GM12874 (cell line): ENCODE data around the gene SORBS2.

Source experiments
- TF ChIP-seq, protein P1 (sequence below): IDR thresholded peaks from 2 replicates; pipeline ENCODE4 v1.5.1; 2011; ENCODE audit warnings: low read depth, mild to moderate bottlenecking, control low read depth, low read length, moderate library complexity; ENCODE audit not compliant: insufficient read depth

Gene SORBS2

DNA sequence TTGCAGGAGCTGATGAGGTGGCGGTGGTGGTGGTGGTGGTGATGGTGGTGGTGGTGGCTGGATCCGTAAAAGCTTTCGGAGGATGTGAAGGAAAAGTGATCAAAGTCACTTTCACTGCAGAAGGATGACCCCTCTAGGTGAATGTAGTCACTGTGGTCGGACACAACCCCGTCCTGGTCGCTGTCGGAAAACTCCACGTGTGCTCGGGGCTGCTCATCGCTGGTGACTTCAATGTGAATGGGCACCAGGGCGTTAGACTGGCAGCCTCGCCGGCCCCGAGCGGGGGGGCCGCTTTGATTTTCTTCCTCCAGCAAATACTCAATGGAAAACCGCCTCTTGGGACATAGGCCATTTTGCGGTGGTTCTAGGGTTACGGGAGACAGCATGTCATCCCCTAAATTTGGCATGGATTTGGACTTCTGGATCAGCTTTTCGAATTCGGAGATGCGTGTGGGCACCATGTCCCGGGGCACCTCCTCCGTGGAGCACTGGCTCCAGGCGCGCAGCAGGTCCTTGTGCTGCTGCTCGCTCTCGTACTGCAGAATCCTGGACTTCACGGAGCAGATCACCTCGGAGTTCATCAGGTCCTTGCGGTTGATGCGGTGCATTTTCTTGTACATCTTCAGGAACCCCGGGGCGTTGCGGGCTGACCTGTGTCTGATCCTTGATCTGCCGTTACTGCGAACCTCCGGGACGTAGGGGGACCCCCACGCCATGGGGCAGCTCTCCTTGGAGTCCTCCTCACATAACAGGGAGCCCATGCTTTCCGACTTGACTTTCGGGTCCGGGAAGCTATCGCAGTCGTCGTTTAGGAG is 188.3 kb downstream of the SORBS2 start:
- TF ChIP-seq, protein P1, sequence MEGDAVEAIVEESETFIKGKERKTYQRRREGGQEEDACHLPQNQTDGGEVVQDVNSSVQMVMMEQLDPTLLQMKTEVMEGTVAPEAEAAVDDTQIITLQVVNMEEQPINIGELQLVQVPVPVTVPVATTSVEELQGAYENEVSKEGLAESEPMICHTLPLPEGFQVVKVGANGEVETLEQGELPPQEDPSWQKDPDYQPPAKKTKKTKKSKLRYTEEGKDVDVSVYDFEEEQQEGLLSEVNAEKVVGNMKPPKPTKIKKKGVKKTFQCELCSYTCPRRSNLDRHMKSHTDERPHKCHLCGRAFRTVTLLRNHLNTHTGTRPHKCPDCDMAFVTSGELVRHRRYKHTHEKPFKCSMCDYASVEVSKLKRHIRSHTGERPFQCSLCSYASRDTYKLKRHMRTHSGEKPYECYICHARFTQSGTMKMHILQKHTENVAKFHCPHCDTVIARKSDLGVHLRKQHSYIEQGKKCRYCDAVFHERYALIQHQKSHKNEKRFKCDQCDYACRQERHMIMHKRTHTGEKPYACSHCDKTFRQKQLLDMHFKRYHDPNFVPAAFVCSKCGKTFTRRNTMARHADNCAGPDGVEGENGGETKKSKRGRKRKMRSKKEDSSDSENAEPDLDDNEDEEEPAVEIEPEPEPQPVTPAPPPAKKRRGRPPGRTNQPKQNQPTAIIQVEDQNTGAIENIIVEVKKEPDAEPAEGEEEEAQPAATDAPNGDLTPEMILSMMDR = no peak

DNA sequence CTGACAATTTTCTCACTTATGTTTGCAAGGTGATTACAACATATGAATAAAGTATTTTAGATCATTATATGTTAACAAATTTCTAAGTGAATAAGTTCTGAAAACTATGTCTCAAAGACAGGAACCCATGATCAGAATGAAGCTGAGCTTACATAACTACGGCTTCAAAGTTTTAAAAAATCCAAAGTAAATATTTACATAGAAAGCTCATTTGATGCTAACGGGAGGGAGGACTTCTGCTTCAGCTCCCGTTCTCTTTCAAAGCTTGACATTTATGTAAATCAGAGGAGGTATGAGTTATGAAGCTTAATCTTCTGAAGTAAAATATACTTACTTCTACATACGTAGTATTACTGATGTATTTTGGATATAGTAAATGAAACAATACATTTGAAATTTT is 203.8 kb downstream of the SORBS2 start:
- TF ChIP-seq, protein P1 = no peak

DNA sequence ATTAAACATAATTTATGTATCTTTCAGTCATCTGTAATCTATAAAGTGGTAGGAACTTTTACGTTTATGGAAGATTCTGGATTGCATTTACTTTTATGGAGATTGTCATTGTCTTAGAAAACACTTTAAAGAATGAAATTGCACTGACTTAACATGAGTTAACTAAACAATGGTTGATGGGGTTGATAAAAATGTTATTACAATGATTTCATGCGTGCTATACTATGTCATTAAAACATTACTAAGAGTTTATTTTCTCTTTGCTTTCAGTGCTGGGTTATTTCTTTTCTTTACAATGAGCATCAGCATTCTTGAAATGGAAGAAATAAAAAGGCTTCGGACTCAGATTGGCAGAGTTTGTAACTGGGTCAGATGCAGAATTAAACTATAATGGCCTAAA is 209.6 kb downstream of the SORBS2 start:
- TF ChIP-seq, protein P1 = no peak

DNA sequence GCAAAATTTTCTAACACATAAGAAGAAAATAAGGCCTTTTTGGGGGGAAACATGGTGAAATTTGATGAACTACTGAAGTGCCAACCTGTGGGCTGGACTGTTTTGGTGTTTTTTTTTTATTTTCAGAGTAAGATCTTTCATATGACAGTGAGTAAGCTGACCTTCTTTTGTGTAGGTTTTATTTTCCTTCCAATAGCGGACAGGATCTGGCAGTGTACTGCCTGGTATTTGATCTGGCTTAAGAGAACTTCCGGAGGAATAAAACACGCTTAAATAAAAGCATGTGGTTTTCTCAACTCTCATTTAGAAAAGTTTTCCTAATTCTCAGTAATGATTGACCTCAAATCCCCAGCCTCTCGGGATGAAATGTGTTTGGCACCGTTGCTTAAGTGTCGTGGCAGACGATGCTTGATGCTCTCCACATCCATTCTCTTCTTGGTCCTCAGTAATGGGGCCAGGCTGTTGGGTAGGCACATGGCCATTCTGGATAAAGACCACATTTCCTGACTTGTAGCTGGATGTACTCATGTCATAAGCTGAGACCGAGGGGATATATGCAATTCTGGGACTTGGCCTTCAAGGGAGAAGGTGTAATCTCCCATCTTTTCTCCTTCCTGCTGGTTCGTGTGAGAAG is 211.1 kb downstream of the SORBS2 start:
- TF ChIP-seq, protein P1 = no peak

DNA sequence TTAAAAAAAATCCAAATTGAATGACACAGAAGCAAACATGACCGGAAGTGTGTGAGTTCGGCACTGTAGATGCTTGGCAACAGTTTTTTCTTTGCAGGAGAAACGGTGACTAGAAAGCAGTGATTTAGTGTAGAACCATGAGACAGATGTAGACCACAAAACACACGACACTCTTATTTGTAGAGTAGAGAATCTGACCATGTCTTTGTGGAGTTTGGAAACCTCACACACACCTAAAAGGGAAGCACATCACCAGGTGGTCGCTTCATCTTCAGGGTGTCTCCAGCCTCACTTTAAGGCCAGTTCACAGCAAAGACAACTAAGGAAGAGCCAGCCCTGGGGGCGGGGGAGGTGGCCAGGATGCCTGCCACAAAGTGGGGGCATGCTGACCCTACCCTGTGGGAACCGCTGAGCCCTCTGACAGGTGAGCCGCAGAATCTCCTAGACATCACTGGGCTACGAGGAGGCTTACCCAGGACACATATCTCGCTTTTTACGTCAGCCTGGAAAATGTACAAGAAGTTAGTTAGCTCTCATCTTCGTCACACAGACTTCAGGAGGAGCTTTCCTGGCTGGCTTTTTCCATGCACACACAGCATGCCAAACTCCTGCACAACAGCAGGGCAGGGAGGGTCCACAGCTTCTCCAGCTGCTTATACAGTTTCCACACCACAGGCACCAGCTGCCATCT is 212.3 kb downstream of the SORBS2 start:
- TF ChIP-seq, protein P1 = no peak

DNA sequence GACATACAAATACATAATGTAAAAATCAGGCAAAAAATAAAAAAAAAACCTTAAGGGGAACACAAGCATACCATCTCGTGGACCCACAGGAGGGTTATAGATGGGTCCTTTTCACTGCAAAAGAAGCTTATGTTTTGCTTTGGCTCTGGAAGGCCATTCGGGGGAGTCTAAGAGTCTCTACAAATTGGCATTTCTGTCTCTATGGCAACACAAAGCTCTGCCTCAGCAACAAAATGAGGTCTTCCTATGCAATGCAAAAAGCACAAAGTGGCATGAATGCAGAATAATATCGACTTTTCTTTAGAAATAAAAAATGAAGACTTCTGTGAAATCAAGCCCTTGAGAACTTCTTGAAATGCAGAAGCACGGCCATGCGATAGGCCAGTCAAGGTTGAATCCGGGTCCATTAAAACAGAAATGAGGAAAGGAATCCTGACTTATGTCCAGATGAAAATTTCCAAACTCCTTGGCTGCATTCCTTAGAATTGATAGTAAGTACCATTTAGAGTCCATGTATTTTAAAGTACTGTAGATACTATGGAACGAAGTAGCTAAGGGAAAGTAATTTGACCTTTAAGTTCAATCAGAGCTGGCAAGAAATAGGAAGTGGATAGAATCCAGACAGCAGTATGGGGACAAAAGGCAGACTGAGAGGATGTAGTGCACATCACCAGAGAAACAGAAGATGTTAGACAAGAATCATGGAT is 213.0 kb downstream of the SORBS2 start:
- TF ChIP-seq, protein P1 = no peak
